NAMALWA (cell line): ENCODE measurements around the gene USP53.
"Not testable (repeated sequence)": the region's sequence is repeated elsewhere in the genome, so short reads cannot be mapped to it uniquely, and the experiment has no call there.

Experiments used
- DNase-seq: peaks from one replicate; pipeline ENCODE4 v3.0.0-alpha.2; 2015; ENCODE audit warnings: low spot score

The USP53 gene

GRCh38 chr4:119212234-119212963 is at the start of gene USP53:
TSS of gene USP53 (plus strand) at chr4:119212713. CDS start at chr4:119239760, 27,047 bp downstream.
- DNase-seq, result peak; percentile 99

- no peak for DNase-seq
These were observed 46.7 kb upstream of the USP53 start for GRCh38 chr4:119165767-119166166.

DNA sequence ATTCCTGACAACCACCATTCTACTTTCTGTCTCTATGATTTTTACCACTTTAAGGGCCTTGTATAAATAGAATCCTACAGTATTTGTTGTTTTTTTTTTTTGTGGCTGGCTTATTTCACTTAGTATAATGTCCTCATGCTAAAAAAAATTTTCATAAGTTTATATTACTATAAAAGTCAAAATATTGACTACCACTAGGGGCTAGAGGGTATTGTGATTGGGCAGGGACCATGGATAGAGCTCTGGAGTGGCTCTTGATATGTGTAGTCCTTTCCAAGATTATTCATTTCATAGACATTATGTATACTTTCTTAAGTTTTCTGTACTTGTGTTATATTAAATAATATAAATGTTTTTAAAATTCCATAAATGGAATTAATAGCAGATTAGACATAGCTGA is 42.3 kb upstream of the USP53 start:
- DNase-seq, result no peak

DNA sequence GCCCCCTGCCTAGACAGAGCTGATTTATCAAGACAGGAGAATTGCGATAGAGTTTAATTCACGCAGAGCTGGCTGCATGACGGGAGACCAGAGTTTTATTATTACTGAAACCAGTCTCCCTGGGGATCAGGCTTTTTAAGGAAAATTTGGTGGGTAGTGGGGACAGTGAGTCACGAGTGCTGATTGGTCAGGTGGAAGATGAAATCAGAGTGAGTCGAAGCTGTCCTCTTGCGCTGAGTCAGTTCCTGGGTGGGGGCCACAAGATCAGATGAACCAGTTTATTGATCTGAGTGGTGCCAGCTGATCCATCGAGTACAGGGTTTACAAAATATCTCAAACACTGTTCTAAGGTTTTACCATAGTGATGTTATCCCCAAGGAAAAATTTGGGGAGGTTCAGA is 40.3 kb upstream of the USP53 start:
- DNase-seq, result no peak

- not testable (repeated sequence) for DNase-seq
These were observed 38.7 kb upstream of the USP53 start for GRCh38 chr4:119173729-119174361.

DNA sequence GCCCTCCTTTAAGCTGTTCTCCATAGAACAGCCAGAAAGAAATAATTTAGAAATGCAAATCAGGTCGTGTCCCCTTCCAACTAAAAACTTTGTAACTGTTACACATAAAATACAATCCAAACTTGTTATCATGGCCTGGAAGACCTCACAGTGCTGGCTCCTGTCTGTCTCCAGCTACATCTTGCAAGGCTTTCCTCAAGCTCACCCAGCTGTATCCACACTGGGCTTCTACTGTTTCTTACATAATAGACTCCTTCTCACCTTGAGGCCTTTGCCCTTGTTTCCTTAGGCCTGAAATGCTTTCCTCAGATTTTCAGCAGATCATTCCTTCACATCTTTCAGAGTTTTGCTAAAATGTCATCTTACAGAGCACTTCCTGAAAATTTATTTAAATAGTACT is 33.5 kb upstream of the USP53 start:
- no peak for DNase-seq

DNA sequence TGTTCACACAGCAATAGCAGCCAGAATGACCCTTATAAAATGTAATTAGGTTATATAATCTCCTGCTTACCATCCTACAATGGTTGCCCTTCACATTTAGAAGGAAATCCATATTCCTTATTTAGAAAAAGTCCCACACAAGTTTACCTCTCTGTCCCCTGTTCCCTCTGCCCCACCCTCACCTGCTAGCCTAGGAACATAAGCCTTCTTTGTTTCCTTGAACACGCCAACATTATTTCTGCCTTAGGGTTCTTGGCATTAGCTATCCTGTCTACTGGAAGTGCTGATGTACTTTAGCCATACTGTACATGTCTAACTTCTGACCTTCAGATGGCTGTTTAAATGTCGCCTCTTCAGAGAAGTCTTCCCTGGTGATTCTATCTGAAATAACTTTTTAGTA is 28.4 kb upstream of the USP53 start:
- no peak for DNase-seq

DNA sequence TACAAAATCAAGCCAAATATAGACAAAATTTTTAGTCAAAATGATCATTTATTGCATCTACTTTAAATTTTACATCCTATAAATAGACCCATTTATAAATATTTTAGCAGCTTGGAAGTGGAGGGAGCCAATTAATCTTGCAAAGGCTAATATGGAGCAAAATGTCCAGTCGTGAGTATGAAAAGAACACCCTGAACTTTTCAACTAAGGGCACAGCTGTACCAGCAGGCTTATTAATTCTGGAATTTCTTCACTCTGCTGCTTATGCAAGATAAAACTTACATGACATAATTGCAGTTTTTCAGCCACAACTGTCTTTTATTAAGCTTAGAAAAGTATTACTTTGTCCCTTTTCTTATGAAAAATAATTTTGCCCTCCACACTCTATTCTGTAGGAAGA is 22.9 kb upstream of the USP53 start:
- no peak for DNase-seq

- no peak for DNase-seq
These were observed 22.2 kb upstream of the USP53 start for GRCh38 chr4:119190354-119190753.

DNA sequence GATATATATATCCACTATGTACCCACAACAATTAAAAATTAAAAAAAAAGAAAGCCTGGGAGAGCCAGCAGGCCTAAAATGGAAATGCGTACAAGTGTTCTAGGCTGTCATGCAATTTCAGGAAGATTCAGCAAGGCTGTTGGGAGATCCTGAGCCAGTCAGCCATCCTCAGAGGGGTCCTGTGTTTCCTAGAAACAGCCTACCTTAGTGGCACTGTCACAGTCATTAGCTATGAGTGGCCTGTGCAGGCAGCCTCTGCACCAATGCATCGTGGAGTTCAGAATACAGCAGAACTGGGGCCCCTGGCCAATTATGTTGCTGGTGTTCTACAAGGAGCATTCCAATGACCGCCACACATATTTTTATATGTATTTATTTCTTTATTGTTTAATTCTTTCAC is 21.0 kb upstream of the USP53 start:
- DNase-seq, result no peak

- DNase-seq, result no peak
These were observed 14.7 kb upstream of the USP53 start for GRCh38 chr4:119197772-119198212.

- DNase-seq, result peak; percentile 33
These were observed 7.6 kb upstream of the USP53 start for GRCh38 chr4:119204916-119205315.

- no peak for DNase-seq
These were observed 6.8 kb upstream of the USP53 start for GRCh38 chr4:119205690-119206089.

DNA sequence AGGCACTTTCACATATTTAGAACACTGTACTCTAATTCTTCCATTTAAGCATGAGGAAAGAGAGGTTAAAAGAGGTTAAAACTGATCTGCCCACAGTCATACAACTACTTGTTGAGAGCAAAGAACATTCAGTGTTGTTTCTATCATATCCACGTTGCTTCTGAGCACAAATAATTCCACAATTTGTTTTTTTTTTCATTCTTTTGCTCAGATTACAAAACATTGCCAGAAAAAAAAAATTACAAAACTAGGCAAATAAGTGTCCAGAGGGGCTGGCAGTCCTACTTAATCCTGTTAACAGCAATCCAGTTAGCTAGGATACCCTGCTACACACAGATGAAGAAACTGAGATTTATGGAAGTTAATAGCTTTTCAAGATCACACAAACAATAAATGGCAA is 6.3 kb upstream of the USP53 start:
- no peak for DNase-seq

DNA sequence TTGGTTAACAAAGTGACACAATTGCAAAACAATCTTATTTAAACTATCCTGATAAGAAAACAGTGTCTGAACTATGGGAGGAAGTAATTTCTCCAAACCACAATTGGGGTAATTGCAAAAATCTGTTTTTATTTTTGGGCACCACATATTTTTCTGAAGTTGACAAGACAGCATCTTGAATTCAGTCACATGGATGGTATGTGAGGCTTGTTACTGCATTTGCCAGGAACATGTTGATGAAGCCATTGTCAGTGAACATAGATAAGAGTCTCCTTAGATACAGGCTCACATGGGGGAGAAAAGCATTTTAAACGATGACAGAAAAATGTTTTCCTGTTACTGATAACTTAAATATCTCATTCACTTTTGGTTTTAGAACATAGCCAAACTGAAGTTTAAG is 5.5 kb upstream of the USP53 start:
- no peak for DNase-seq

- DNase-seq, result no peak
These were observed 3.4 kb upstream of the USP53 start for GRCh38 chr4:119209077-119209476.

DNA sequence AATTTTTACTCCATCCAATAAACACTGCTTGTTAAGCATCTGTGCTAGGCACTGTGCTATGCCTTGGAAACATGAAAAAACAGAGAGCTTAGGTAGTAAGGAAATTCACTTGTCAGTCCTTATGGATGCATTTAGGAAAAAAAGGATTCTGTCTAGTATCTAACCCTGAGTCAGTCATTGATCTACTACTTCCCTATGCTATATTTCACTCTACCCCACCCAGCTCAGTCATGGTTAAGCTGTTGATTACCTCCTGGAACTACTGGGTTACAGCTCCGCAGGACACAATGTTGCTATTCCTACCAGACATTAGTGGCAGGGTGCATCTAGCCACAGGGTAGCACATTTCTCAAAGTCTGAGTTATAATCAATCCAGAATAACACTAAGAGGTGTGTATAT is 2.9 kb upstream of the USP53 start:
- no peak for DNase-seq

- DNase-seq, result no peak
These were observed 1.7 kb upstream of the USP53 start for GRCh38 chr4:119210775-119211174.

- DNase-seq, result no peak
These were observed 663 bp upstream of the USP53 start for GRCh38 chr4:119211867-119212233.

GRCh38 chr4:119212964-119213606 is 572 bp downstream of the USP53 start:
- DNase-seq, result peak; percentile 85

GRCh38 chr4:119218093-119218492 is 5.6 kb downstream of the USP53 start:
- DNase-seq, result no peak

GRCh38 chr4:119221412-119221811 is 8.9 kb downstream of the USP53 start:
- DNase-seq, result no peak

- no peak for DNase-seq
These were observed 15.2 kb downstream of the USP53 start for GRCh38 chr4:119227690-119228089.
